ENCODE results near the gene FASN.

FASN gene

DNA sequence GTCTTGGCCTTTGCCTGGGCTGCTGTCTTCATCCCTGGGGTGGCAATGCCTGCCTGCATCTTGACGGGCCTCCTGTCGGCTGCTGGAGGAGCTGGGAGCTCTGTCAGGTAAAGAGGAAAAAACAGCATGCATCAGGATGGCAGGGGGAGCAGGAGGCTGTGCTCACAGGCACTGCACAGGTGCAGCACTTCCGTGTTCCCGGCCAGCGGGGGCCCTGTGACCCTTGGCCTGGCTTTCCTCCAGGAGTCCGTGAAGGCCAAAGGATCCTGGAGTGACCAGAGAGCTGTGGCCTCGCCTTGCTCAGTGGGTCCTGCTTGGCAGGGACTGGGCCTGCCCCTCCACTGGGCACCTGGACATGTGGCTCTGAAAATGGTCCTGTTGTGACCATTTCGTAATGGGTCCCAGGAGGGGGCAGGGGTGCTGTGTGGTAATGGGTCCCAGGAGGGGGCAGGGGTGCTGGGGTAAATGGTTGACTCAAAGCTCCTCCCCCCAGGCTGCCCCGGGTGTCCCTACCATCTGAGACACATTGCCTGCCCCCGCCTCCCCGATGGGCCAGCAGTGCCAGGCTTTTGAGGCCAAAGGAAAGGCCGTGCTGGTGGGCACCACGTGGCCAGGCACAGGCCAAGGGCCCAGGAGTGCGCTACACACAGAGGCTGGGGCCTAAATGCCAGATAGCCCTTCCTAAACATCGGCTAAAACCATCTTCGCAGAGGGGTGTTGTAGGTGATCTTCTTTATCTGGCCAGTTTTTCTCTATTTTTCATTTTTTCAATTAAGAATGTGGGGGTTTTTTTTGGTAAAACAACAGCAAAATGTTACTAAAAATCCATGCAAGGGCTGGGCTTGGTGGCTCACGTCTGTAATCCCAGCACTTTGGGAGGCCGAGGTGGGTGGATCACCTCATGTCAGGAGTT lies 4.0 kb upstream of the FASN start:
- no peak for DNase-seq (ENCODE audit: low read depth)

GRCh38 chr17:82101301-82101715 lies 3.3 kb upstream of the FASN start:
- no peak for DNase-seq (ENCODE audit: low read depth)

DNA sequence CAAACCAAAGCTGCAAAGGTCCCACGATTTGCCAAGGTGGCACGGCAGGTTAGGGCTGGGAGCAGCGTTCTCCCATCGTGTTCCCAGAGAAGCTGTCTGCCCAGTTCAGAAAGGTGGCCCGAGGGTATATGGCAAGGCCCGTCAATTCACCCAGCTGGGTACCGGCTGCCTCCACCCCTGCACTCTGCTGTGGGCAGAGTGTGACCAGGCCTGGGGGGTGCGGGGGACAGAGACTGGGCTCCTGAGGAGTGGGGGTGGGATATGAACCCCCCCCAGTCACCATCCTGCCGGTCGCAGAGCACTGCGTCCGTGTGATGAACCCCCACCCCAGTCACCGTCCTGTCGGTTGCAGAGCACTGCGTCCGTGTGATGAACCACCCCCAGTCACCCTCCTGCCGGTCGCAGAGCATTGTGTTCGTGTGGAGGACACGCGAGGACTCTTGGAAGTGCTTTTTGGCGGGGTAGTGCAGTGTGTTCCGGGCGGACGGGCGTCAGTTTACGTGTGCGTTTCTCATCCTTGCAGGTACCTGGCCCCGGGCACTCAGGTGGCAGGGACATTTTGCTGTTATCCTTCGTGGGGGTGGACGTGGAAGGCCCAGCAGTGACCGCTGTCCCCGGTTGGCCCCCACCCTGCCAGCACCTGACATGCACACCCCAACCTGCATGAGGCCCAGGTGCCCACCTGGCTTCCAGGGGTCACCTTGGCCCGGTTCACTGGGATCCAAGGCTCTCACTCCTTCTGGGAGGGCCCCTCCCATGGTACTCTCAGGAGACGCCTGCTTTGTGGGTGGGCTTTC lies 2.7 kb upstream of the FASN start:
- DNase-seq (ENCODE audit: low read depth) = no peak

- no peak for DNase-seq (ENCODE audit: low read depth)
These were observed 1.1 kb upstream of the FASN start for GRCh38 chr17:82098939-82099763.

DNA sequence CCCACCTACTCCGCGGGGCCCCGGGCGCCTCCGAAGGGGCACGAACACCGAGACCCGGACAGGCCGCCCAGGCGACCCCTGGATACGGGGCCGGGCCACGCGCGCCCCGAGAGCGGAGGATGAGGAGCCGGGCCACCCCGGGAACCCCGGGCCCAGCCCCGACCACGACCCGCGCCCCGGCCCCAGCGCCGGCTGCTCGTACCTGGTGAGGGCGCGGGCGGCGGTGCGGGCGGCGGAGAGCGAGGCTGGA lies 192 bp downstream of the FASN start:
- DNase-seq (ENCODE audit: low read depth) = no peak

GRCh38 chr17:82097184-82097918 lies 685 bp downstream of the FASN start:
- no peak for DNase-seq (ENCODE audit: low read depth)

GRCh38 chr17:82096709-82097183 lies 1.3 kb downstream of the FASN start:
- DNase-seq (ENCODE audit: low read depth) = no peak

DNA sequence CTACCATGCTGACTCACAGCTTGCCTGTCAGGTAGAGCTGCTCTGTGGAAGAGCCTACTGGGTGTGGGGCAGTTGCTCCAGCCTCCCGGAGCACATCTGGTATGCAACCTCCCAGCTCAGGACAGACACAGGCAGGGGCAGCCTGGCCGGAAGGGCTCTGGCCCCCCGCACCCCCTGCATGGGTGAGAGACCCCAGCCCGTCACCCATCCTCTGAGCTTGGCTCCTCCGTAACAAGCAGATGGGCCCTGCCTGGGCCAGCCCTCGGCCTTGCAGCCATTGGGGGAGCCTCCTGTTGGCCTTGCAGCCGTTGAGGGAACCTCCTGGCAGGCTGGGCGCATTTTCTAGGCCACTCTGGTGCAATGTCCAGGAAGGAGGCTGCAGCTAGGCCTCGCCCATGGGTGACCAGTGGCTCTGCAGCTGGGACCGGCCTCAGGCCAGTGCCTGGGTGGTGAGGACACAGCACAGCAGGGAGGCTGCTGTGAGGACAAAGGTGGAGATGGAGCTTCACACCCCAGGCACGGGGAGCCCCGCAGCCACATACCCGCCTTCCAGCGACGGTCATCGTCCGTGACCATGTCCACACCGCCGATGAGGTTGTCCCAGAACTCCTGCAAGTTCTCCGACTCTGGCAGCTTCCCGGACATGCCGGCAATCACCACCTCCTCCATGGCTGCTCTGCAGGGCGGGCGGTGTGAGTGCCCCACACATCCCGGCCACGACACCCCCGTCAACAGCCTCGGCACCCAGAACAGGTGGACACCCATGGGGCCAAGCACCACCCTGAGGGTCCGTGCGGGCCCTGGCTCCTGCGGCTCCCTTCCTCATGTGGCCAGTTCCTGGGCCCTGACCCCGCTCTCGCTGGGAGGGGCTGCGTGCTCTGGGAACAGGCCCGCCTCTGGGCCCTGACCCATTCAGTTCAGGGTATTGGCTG lies 2.0 kb downstream of the FASN start:
- no peak for DNase-seq (ENCODE audit: low read depth)

DNA sequence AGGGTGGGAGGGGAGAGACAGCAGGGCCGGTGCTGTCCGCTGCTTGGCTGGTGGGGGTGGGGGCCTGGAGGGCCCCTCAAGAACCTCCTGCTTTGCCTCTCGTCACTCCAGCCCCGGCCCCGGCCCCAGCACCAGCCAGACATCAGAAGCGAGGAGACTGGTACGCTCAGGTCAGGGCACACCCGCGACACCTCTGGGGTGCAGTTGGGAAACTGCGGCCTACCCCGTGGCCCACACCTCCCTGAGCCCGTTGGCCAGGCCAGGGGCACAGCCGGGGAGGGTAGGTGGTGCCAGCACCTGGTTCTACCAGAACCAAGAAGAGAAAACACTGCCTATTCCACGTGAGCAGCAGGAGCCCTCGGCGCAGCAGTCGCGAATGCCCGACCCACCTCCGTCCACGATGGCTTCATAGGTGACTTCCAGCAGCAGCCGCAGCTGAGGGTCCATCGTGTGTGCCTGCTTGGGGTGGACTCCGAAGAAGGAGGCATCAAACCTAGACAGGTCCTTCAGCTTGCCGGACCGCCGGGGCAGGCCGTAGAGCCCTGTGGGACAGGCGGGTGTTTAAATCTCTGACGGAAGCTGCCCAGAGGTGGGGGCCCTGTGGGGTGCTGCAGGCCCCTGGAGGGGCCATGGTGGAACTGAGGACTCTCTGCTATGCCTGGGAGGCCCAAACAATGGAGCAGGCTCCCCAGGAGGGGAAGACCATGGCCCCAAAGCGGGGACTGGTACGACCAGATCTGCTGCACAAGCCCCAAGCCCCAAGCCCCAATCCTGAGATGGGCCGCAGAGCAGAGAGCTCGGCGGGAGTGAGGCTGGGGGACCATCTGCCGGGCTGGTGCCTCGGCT lies 2.9 kb downstream of the FASN start:
- no peak for DNase-seq (ENCODE audit: low read depth)

GRCh38 chr17:82092995-82093751 lies 4.9 kb downstream of the FASN start:
- no peak for DNase-seq (ENCODE audit: low read depth)

DNA sequence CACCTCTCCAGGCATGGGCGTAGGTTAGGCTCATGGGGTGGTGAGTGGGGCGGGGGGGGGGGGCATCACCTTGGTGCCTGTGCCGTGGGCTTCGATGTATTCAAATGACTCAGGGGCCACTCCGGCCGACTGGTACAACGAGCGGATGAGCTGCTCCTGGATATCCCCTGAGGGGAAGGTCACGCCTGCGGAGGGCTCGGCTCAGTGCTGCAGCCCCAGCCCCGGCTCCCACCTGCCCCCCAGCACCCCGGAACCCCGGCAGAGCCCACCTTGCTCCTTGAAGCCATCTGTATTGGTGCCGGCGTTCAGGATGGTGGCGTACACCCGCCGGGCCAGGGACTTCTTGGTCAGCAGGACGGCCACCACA lies 5.4 kb downstream of the FASN start:
- DNase-seq (ENCODE audit: low read depth) = no peak

DNA sequence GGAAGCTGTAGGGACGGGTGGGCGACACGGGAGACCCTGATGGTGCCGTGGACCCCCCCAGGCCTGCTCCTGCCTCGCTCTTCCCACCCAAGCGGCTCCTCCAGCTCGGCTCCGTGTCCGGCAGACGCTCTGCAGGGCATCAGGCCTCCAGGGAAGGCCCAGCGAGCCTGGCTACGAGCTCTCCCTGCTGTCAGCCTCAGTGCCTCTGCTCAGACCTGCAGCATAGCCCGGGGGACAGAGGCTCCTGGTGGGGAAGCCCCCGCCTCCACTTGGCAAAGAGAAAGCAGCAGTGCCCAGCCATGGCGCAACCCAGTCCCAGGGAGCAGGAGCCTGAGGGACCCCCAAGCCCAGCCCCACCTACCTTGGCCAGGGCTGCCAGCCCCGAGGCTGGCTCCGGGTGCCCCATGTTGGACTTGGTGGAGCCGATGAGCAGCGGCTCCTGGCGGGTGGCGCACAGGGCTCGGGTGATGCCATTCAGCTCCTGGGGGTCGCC lies 5.9 kb downstream of the FASN start:
- no peak for DNase-seq (ENCODE audit: low read depth)

GRCh38 chr17:82091264-82092066 lies 6.6 kb downstream of the FASN start:
- DNase-seq (ENCODE audit: low read depth) = no peak

DNA sequence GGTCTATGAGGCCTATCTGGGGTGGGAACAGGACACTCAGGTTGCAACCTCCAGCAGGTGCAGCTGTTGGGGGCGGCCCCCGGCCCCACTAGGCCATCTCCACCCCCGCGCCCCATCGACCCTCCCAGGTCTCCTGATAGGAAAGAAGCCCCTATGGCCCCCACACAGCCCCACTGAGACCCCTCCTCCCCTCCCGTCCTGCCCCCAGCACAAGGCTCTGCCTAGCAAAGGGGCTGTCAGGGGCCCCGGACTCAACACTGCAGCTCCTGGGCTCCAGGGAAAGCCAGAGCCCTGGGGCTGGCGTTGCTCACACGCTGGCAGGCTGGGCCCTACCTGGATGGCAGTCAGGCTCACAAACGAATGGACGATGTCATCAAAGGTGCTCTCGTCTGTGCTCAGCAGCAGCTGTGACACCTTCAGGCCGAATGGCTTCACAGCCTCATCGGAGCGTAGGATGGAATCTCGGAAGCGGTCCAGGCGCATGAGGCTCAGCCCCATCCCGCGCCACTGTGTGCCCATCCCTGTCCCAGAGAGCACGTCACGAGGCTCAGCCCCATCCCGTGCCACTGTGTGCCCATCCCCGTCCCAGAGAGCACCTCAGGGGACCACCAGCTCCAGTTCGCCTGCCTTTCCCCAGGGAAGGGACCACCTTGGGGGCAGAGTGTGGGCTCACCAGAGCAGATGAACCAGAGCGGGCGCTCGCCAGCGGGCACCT lies 7.3 kb downstream of the FASN start:
- DNase-seq (ENCODE audit: low read depth) = no peak

GRCh38 chr17:82089723-82090548 lies 8.1 kb downstream of the FASN start:
- no peak for DNase-seq (ENCODE audit: low read depth)
